ENCODE measurements around the gene FBXO27. TPM values are rescaled to one million over a fixed set of nuclear protein-coding genes. Genes with fewer than 3 reads are reported as not detected.

Gene FBXO27
- total and polyA plus RNA-seq, 2 of the 4 experiments (the other 2 are of a cell fraction): 0.18 to 0.50 TPM

- CTCF ChIA-PET: no interaction called here
- no peak overlapping the region for H2BK5ac ChIP-seq (ENCODE audit: low read depth, low read length, poor library complexity, severe bottlenecking)
- H2AK9ac ChIP-seq (replicated peaks; ENCODE audit: low read depth, low read length, poor library complexity): no peak overlapping the region
- H3K9me3 ChIP-seq (ENCODE audit: control insufficient read depth, insufficient read depth, low read length): no peaks in the 10 kb centered on the region
- H2BK20ac ChIP-seq (ENCODE audit: low read depth, low read length): no peak overlapping the region
- H4K20me1 ChIP-seq (ENCODE audit: insufficient read depth, low read length): no peaks in the 10 kb centered on the region
- no peaks in the 10 kb centered on the region for H3K79me1 ChIP-seq (ENCODE audit: low read depth in 1 of 2, low read length in 2 of 2)
- no peak for DNase-seq
- intact Hi-C loops (cut with micrococcal nuclease): no loop called here
- H3K18ac ChIP-seq (ENCODE audit: low read depth, low read length): no peak overlapping the region
- no peak overlapping the region for H2AK5ac ChIP-seq (ENCODE audit: low read depth, low read length)
- no peak overlapping the region for H3K4ac ChIP-seq (ENCODE audit: low read depth, low read length)
- peak; percentile 85 for ATAC-seq (ENCODE audit: low read depth)
- no peak overlapping the region for H4K8ac ChIP-seq (ENCODE audit: low read depth in 2 of 2, low read length in 2 of 2)
- no peak overlapping the region for H3K56ac ChIP-seq (ENCODE audit: extremely low read depth, insufficient read depth, low read length)
- peaks cover 14% of the 10 kb centered on the region for H3K27me3 ChIP-seq (ENCODE audit: control insufficient read depth, insufficient read depth, low read length)
- no peak overlapping the region for H3K9ac ChIP-seq (ENCODE audit: low read depth, low read length)
- TF ChIP-seq SMC3 (IDR thresholded peaks at IDR 0.05; ENCODE audit: low read depth, low read length) (no peak), POLR2A (IDR thresholded peaks at IDR 0.05; ENCODE audit: low read depth, low read length) (no peak), BHLHE40 (IDR thresholded peaks at IDR 0.05; ENCODE audit: low read depth, low read length) (no peak), CEBPB (IDR thresholded peaks at IDR 0.05; ENCODE audit: low read depth, low read length) (no peak), MXI1 (IDR thresholded peaks at IDR 0.05; ENCODE audit: borderline replicate concordance, low read depth, low read length) (no peak), NFE2L2 (IDR thresholded peaks at IDR 0.05; ENCODE audit: low read depth, low read length) (no peak), CTCF (conservative IDR thresholded peaks at IDR 0.05; ENCODE audit: low read depth, low read length) (no peak), CHD1 (IDR thresholded peaks at IDR 0.05; ENCODE audit: low read depth, low read length) (no peak), FOS (IDR thresholded peaks at IDR 0.05; ENCODE audit: low read depth, low read length) (no peak), RFX5 (IDR thresholded peaks at IDR 0.05; ENCODE audit: low read depth, low read length) (no peak), MAFK (IDR thresholded peaks at IDR 0.05; ENCODE audit: low read depth, low read length) (no peak), USF2 (IDR thresholded peaks at IDR 0.05; ENCODE audit: low read depth, low read length) (no peak), RAD21 (IDR thresholded peaks at IDR 0.05; ENCODE audit: low read length) (no peak)
- peak overlapping the region; percentile 89 for H3K4me2 ChIP-seq (ENCODE audit: low read depth, low read length)
- WGBS, 2 experiments (ENCODE audit: extremely low coverage in 2 of 2, insufficient read length in 1 of 2): 1% methylated on average over 38 of the region's 49 CpGs; no CpG with 5 or more reads in 1 of the 2 experiments
- no peaks in the 10 kb centered on the region for H3K36me3 ChIP-seq (ENCODE audit: control insufficient read depth, insufficient read depth, low read length)
- H3K27ac ChIP-seq (ENCODE audit: insufficient read depth, low read length): no peak overlapping the region
- peak overlapping the region; percentile 92 for H2AFZ ChIP-seq (replicated peaks; ENCODE audit: low read length, poor library complexity)
- dilution Hi-C loops (cut with HindIII; ENCODE audit: low sequenced_read_pairs, unreplicated experiment): no loop called here
- no peak overlapping the region for H3K14ac ChIP-seq (replicated peaks; ENCODE audit: low read depth, low read length)
- POLR2A ChIA-PET (ENCODE audit: unreplicated experiment): no interaction called here
- no peak overlapping the region for H2BK15ac ChIP-seq (ENCODE audit: low read depth, low read length)
- no peak overlapping the region for H3K23ac ChIP-seq (ENCODE audit: low read depth, low read length)
- no peak overlapping the region for H4K91ac ChIP-seq (ENCODE audit: insufficient read depth, low read depth, low read length)
- H4K5ac ChIP-seq (ENCODE audit: low read depth, low read length): no peak overlapping the region
- no peaks in the 10 kb centered on the region for H3K9me1 ChIP-seq (ENCODE audit: insufficient read depth, low read length)
- in situ Hi-C loops (cut with MboI; ENCODE audit: low sequenced_read_pairs): no loop called here
- H2BK120ac ChIP-seq (ENCODE audit: low read depth, low read length): no peak overlapping the region
- no TSS peak for BruUV-seq (replicated peaks)
- peak overlapping the region; percentile 55 for H3K4me3 ChIP-seq (ENCODE audit: insufficient read depth, low read depth, low read length)
- 0 out of 2 replicates have a peak, but pooled peaks cover 2% of the 10 kb centered on the region for H3K4me1 ChIP-seq (ENCODE audit: control insufficient read depth, insufficient read depth, low read length)
Measured at GRCh38 chr19:39031368-39032062, 834 bp downstream of the FBXO27 start.

All from IMR-90 (cell line).